Chondrocyte (in vitro differentiated cells): Measurements from ENCODE around the gene PRPF31. TPM values are rescaled to one million over a fixed set of nuclear protein-coding genes. Genes with fewer than 3 reads are reported as not detected.

Experiments
- DNase-seq: peaks from one replicate; pipeline ENCODE4 v3.0.0; 2021; ENCODE audit warnings: mixed read lengths, low spot score
- H3K27ac Mint-ChIP-seq: one replicate; pipeline ENCODE4 v1.8.0; 2021; ENCODE audit warnings: mild to moderate bottlenecking, moderate library complexity, mixed read lengths; ENCODE audit not compliant: unreplicated experiment
- H3K27me3 Mint-ChIP-seq: 2 replicates; pipeline ENCODE4 v1.8.0; 2021; ENCODE audit warnings: low read depth, mixed read lengths
- H3K36me3 Mint-ChIP-seq: 2 replicates; pipeline ENCODE4 v1.8.0; 2021; ENCODE audit warnings: low read depth, mixed read lengths
- H3K4me1 Mint-ChIP-seq: 2 replicates; pipeline ENCODE4 v1.8.0; 2021; ENCODE audit warnings: low read depth, mild to moderate bottlenecking, mixed read lengths
- H3K4me3 Mint-ChIP-seq: one replicate; pipeline ENCODE4 v1.8.0; 2021; ENCODE audit warnings: mild to moderate bottlenecking, moderate library complexity, mixed read lengths; ENCODE audit not compliant: unreplicated experiment
- H3K9me3 Mint-ChIP-seq: 2 replicates; pipeline ENCODE4 v1.8.0; 2021; ENCODE audit warnings: low read depth, mixed read lengths
- total RNA-seq: library from RNA; stranded (reverse); gene quantifications from 3 replicates; pipeline ENCODE4 v1.2.1, GENCODE V29; 2021
- TF ChIP-seq, protein P1 (sequence below): fragments of 200-600 bp; sonication (generic); IDR thresholded peaks from 2 replicates; pipeline ENCODE4 v1.5.0; 2021; ENCODE audit warnings: antibody characterized with exemption, mild to moderate bottlenecking, moderate library complexity

Gene PRPF31
- total RNA-seq, 1 donor from 2014 or later = 45.8 TPM

DNA sequence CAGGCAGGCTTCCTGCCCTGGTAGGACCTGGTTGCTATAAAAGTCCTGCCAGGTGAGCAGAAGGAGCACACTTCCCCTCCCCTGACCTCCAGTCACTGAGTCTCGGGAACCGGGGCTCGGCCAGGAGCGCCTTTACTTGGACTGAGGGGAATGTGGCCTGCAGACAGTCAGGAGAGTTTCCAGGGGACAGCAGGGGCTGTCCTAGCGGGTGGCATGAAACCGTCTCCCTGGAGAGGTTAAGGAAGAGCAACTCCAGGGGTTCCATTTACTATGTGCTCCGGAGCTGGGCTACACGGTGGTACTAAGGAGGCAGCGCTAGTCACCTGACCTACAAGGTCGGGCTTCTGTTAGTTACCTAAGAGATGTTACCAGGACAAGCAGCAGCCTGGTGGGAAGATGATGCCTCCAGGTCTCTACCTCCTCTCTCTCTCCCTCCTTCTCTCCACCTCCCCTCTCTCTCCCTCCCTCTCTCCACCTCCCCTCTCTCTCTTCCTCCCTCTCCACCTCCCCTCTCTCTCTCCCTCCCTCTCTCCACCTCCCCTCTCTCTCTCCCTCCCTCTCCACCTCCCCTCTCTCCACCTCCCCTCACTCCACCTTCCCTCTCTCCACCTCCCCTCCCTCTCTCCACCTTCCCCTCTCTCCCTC lies 17.9 kb downstream of the PRPF31 start:
- Mint-ChIP-seq H3K4me3 (no peak overlapping the region), H3K27me3 (peaks cover 4% of the 10 kb centered on the region), H3K36me3 (peaks cover 7% of the 10 kb centered on the region), H3K27ac (no peak overlapping the region), H3K4me1 (peaks cover 12% of the 10 kb centered on the region), H3K9me3 (no peaks in the 10 kb centered on the region)
- DNase-seq = no peak
- TF ChIP-seq, protein P1, sequence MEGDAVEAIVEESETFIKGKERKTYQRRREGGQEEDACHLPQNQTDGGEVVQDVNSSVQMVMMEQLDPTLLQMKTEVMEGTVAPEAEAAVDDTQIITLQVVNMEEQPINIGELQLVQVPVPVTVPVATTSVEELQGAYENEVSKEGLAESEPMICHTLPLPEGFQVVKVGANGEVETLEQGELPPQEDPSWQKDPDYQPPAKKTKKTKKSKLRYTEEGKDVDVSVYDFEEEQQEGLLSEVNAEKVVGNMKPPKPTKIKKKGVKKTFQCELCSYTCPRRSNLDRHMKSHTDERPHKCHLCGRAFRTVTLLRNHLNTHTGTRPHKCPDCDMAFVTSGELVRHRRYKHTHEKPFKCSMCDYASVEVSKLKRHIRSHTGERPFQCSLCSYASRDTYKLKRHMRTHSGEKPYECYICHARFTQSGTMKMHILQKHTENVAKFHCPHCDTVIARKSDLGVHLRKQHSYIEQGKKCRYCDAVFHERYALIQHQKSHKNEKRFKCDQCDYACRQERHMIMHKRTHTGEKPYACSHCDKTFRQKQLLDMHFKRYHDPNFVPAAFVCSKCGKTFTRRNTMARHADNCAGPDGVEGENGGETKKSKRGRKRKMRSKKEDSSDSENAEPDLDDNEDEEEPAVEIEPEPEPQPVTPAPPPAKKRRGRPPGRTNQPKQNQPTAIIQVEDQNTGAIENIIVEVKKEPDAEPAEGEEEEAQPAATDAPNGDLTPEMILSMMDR = no peak

DNA sequence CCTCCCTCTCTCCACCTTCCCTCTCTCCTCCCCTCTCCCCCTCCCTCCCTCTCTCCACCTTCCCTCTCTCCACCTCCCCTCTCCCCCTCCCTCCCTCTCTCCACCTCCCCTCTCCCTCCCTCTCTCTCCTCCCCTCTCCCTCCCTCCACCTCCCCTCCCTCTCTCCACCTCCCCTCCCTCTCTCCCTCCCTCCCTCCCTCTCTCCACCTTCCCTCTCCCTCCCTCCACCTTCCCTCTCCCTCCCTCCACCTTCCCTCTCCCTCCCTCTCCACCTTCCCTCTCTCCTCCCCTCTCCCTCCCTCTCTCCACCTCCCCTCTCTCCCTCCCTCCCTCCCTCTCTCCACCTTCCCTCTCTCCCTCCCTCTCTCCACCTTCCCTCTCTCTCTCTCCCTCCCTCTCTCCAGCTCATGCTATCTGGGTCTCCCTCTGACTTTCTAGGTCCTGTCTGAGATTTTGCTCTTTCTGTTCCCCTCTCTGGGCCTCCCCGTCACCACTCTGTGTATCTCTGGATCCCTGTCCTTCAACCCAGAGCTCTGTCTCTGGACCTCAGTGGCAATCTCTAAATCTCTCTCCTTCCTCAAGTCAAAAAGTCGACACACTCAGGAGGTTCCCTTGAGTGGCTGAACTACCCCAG lies 18.5 kb downstream of the PRPF31 start:
- Mint-ChIP-seq H3K27ac (peak overlapping the region; percentile 49), H3K4me1 (peaks cover 19% of the 10 kb centered on the region), H3K4me3 (no peak overlapping the region), H3K27me3 (peaks cover 4% of the 10 kb centered on the region), H3K36me3 (peaks cover 6% of the 10 kb centered on the region), H3K9me3 (no peaks in the 10 kb centered on the region)
- TF ChIP-seq, protein P1 = no peak
- no peak for DNase-seq

DNA sequence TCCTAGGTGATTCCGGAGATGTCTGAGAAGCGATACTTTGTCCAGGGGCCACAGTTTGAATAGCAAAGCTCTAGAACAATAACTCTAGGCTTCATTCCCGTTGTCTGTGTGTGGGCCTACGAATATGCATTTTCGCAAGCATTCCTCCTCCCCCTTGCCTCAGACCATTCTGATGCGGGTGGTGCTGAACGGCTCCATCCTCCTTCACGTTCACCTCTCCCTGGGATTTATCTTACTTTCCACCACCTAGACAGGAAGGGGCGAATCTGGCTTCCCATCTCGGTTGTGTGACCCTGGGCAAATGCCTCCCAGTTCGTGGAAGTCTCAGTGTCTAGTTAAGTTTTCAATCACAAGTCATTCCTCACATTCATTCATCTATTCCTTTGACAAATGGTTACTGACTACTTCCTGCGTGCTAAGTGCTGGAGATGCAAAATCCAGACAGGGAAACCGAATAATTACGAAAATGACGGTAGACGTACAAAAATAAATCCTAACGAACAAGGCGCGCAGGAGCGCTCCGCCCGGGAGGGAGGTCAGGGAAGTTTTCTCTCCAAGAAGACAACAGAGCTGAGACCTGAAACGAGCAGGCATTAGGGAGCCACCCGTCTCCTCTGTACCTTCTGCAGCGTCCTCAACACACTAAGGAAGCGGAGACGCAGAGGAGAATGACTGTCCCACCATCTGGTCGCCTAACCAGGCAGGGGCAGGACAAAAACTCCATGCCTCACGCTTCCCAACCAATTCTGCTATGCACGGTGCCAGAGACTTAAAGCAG lies 20.7 kb downstream of the PRPF31 start:
- Mint-ChIP-seq H3K27ac (peak overlapping the region; percentile 93), H3K4me1 (peaks cover 37% of the 10 kb centered on the region), H3K27me3 (peaks cover 4% of the 10 kb centered on the region), H3K36me3 (peaks cover 2% of the 10 kb centered on the region), H3K4me3 (peak overlapping the region; percentile 79), H3K9me3 (no peaks in the 10 kb centered on the region)
- TF ChIP-seq, protein P1 = no peak
- no peak for DNase-seq

DNA sequence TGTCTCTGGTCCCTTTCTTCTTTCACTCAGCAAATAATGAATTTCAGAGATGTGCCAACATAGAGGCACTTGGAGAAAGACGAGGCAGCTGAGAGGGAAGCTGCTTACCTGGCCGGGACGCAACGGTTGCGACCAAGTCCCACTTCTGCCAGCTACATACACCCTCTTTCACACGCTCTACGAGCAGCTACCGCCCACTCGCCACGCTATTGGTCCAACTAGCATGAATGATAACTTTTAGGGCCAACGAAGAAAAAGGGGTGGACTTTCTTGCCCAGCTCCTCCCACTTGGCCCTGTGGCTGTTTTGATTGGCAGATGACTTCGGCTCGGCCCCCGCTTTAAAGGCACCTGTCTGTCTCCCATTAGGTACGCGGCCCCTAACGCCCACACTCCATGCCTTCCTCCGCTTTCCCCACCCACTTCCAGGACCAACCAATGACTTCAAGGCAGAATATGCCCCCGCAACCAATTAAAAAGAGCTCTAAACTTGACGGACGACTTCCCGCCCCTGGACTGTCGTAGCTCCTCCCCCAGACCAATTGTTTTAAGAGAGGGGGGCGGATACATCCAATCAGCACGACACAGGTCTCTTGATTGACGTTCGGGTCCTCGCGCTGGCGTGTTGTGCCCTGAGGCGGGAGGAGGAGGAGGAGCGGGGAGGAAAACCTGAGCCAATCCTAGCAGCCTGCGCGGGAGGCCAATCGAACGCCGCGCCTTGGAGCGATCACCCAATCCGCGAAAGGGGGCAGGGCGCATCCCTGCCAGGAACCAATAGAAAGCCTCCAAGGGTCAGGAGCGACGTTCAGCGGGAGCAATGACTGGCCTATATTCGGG lies 21.5 kb downstream of the PRPF31 start:
- Mint-ChIP-seq H3K36me3 (no peaks in the 10 kb centered on the region), H3K9me3 (no peaks in the 10 kb centered on the region), H3K4me1 (peaks cover 46% of the 10 kb centered on the region), H3K4me3 (peak overlapping the region; percentile 81), H3K27ac (peak overlapping the region; percentile 93), H3K27me3 (peaks cover 4% of the 10 kb centered on the region)
- TF ChIP-seq, protein P1 = no peak
- DNase-seq = peak; percentile 100
